Endothelial cell of umbilical vein (primary cell): ENCODE data around the gene ZNF91. TPM values are rescaled to one million over a fixed set of nuclear protein-coding genes. Genes with fewer than 3 reads are reported as not detected.

Experiments used
- BruUV-seq: library from RNA; stranded (reverse); fragments of 400-500 nt; replicated peaks from 2 replicates; lab custom pipeline; 2021; lab: Mats Ljungman, UMichigan
- CTCF ChIA-PET: fragments of 300-600, 350-600 bp; sonication (Branson Sonifier 250); formaldehyde crosslinking; loops from one replicate; lab custom pipeline; 2021; ENCODE audit warnings: antibody characterized with exemption, inconsistent platforms; lab: Charles Lee
- POLR2A ChIA-PET: fragments of 300-600, 350-600 bp; sonication (Branson Sonifier 250); formaldehyde crosslinking; loops from one replicate; lab custom pipeline; 2021; ENCODE audit warnings: antibody characterized with exemption, inconsistent platforms; lab: Charles Lee
- DNase-seq: peaks from one replicate; pipeline ENCODE4 v3.0.0-alpha.2; 2011; ENCODE audit warnings: low read depth, low spot score
- FAIRE-seq: peaks from 2 replicates; lab custom pipeline; 2011; peaks lifted over from hg19 to GRCh38; lab: Jason Lieb, UNC
- H2AFZ ChIP-seq: 2 replicates; pipeline ENCODE4 v1.6.0; 2012; ENCODE audit warnings: low read depth, low read length, control low read depth, inconsistent platforms
- H3K27ac ChIP-seq: 2 replicates; pipeline ENCODE4 v1.5.1; 2011; ENCODE audit warnings: low read depth, mild to moderate bottlenecking, control low read depth, low read length, moderate library complexity; ENCODE audit not compliant: insufficient read depth
- H3K27me3 ChIP-seq, 2 experiments: 2 replicates each; pipeline versions ENCODE4 v1.6.0 to v1.6.1; 2011; ENCODE audit warnings: low read length in 2 of 2, mixed read lengths in 1 of 2; ENCODE audit not compliant: control insufficient read depth in 2 of 2, insufficient read depth in 2 of 2
- H3K36me3 ChIP-seq, 2 experiments: 2 replicates in 1 of 2; 3 replicates in 1 of 2; pipeline ENCODE4 v1.5.1; 2011; ENCODE audit warnings: low read length in 2 of 2, mild to moderate bottlenecking in 1 of 2, moderate library complexity in 1 of 2; ENCODE audit not compliant: control insufficient read depth in 2 of 2, insufficient read depth in 2 of 2; ENCODE audit errors: extremely low read depth in 1 of 2
- H3K4me1 ChIP-seq: 3 replicates; pipeline ENCODE4 v1.5.1; 2011; ENCODE audit warnings: mild to moderate bottlenecking, low read length; ENCODE audit not compliant: control insufficient read depth, insufficient read depth; ENCODE audit errors: extremely low read depth
- H3K4me2 ChIP-seq: 2 replicates; pipeline ENCODE4 v1.6.1; 2011; ENCODE audit warnings: low read length, control low read depth, mixed read lengths; ENCODE audit not compliant: insufficient read depth
- H3K4me3 ChIP-seq, 3 experiments: fragments of 200-600 bp in 1 of 3; sonication (generic), shearing (Covaris generic) in 1 of 3; replicated peaks in 1 of 3; 2 replicates each; pipeline ENCODE4 v1.5.1; 2011 to 2016; ENCODE audit warnings: control low read depth in 3 of 3, low read length in 3 of 3, mild to moderate bottlenecking in 2 of 3, inconsistent platforms in 1 of 3, low read depth in 1 of 3, moderate library complexity in 1 of 3; ENCODE audit not compliant: insufficient read depth in 1 of 3
- H3K79me2 ChIP-seq: 2 replicates; pipeline ENCODE4 v1.6.0; 2012; ENCODE audit warnings: low read length, inconsistent platforms; ENCODE audit not compliant: control insufficient read depth, insufficient read depth
- H3K9ac ChIP-seq: replicated peaks from 2 replicates; pipeline ENCODE3; 2011; ENCODE audit warnings: low read length, control low read depth; ENCODE audit not compliant: insufficient read depth; ENCODE audit errors: extremely low read depth
- H3K9me1 ChIP-seq: replicated peaks from 3 replicates; pipeline ENCODE4 v1.6.0; 2011; ENCODE audit warnings: mild to moderate bottlenecking, low read length; ENCODE audit not compliant: control insufficient read depth, insufficient read depth; ENCODE audit errors: extremely low read depth
- H3K9me3 ChIP-seq: replicated peaks from 2 replicates; pipeline ENCODE4 v1.5.1; 2012; ENCODE audit warnings: low read length, inconsistent platforms; ENCODE audit not compliant: control insufficient read depth, insufficient read depth
- H4K20me1 ChIP-seq: replicated peaks from 2 replicates; pipeline ENCODE3; 2011; ENCODE audit warnings: mild to moderate bottlenecking, low read length; ENCODE audit not compliant: control insufficient read depth, insufficient read depth; ENCODE audit errors: extremely low read depth
- CTCF ChIP-seq, 2 donors: IDR thresholded peaks; 1 replicate in 1 of 2; 2 replicates in 1 of 2; pipeline ENCODE4 v1.5.1; 2011; ENCODE audit warnings: low read length in 2 of 2, mild to moderate bottlenecking in 2 of 2, moderate library complexity in 2 of 2, control low read depth in 1 of 2, inconsistent platforms in 1 of 2, low read depth in 1 of 2; ENCODE audit not compliant: insufficient read depth in 1 of 2; ENCODE audit errors: extremely low read depth in 1 of 2
- EZH2 ChIP-seq: IDR thresholded peaks from 2 replicates; pipeline ENCODE4 v1.6.1; 2012; ENCODE audit warnings: borderline replicate concordance, low read depth, mild to moderate bottlenecking, moderate library complexity, low read length, inconsistent platforms; ENCODE audit not compliant: severe bottlenecking
- FOS ChIP-seq: IDR thresholded peaks from 2 replicates; pipeline ENCODE4 v1.6.1; 2011; ENCODE audit warnings: mild to moderate bottlenecking, low read length, moderate library complexity, borderline replicate concordance; ENCODE audit not compliant: insufficient read depth
- GATA2 ChIP-seq: IDR thresholded peaks from 2 replicates; pipeline ENCODE4 v1.7.0; 2011; ENCODE audit warnings: low read depth, mild to moderate bottlenecking, moderate library complexity, mixed read lengths, low read length; ENCODE audit not compliant: insufficient read length, insufficient read depth
- JUN ChIP-seq: IDR thresholded peaks from 2 replicates; pipeline ENCODE4 v1.6.1; 2011; ENCODE audit warnings: borderline replicate concordance, low read depth; ENCODE audit not compliant: insufficient read length, insufficient read depth
- MYC ChIP-seq: IDR thresholded peaks from one replicate; pipeline ENCODE4 v1.6.1; 2011; ENCODE audit warnings: mild to moderate bottlenecking, low read depth, low read length
- POLR2A ChIP-seq: IDR thresholded peaks from 2 replicates; pipeline ENCODE4 v1.6.1; 2012; ENCODE audit warnings: low read depth, mild to moderate bottlenecking, control low read depth, low read length
- POLR2AphosphoS5 ChIP-seq: IDR thresholded peaks from 2 replicates; pipeline ENCODE4 v1.6.1; 2012; ENCODE audit warnings: low read depth, mild to moderate bottlenecking, control low read depth, low read length, moderate library complexity; ENCODE audit not compliant: insufficient read depth
- dilution Hi-C: fragments of 300-500 bp; cut with MboI; formaldehyde crosslinking; loops from one replicate; pipeline ENCODE4 v1.15.0; 2019; ENCODE audit warnings: low sequenced_read_pairs; ENCODE audit not compliant: extremely low pct_ligation_motif_present
- intact Hi-C: fragments of 100-400 bp; cut with micrococcal nuclease; formaldehyde crosslinking; loops from one replicate; pipeline ENCODE4 v1.10.0; 2022
- polyA plus RNA-seq, 4 experiments: library from polyadenylated mRNA; depleted of rRNA in 3 of 4; stranded (reverse) in 3 of 4; unstranded in 1 of 4; fragments of >200 nt; gene quantifications; 2 replicates each; pipeline versions ENCODE4 v1.2.1 to v1.2.3, GENCODE V29; 2011 to 2012; ENCODE audit warnings: missing spikeins in 1 of 4
- total RNA-seq: library from RNA; stranded (reverse); gene quantifications from 2 replicates; pipeline ENCODE4 v1.2.3, GENCODE V29; 2021
- TF ChIP-seq, protein P1 (sequence below): IDR thresholded peaks from 2 replicates; pipeline ENCODE4 v1.6.1; 2011; ENCODE audit not compliant: insufficient read depth, insufficient read length

Gene ZNF91
- total and polyA plus RNA-seq, 2 donors (not counting 3 experiments of a cell fraction or from before 2014, with no cell fraction given): 9.6 to 17.0 TPM

DNA sequence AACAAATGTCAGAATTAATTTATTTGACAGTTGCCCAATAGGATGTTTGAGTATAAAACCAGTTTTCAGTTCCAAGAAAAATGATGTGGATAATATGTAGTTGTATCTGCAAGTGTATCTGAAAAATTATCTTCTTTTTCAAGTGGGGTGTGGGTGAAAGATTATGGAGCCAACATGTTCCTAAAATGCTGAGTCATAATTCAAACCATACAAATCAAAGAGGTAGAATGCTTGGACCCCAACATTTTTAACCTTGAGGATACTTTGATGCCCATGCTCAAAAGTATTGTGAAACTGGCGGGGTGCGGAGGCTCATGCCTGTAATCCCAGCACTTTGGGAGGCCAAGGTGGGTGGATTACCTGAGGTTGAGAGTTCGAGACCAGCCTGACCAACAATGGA is 91.0 kb downstream of the ZNF91 start:
- POLR2A ChIA-PET: interaction anchor here (0.6 kb wide), 1 partner anchor 46 kb away, joined by 9 read pairs; no protein-coding TSS in a partner anchor
- Histone ChIP-seq H3K9me3 (no peaks in the 10 kb centered on the region), H3K4me3 (no peak overlapping the region), H3K27me3 (no peaks in the 10 kb centered on the region), H3K9ac (no peak overlapping the region), H3K27ac (no peak overlapping the region), H3K4me1 (no peaks in the 10 kb centered on the region), H2AFZ (no peak overlapping the region), H4K20me1 (no peaks in the 10 kb centered on the region), H3K36me3 (no peaks in the 10 kb centered on the region), H3K4me2 (no peak overlapping the region), H3K79me2 (no peaks in the 10 kb centered on the region), H3K9me1 (no peaks in the 10 kb centered on the region)
- CTCF ChIA-PET: no interaction called here
- dilution Hi-C loops: no loop called here
- TF ChIP-seq POLR2A (no peak), POLR2AphosphoS5 (no peak), MYC (no peak), CTCF (IDR thresholded peaks at IDR 0.05; ENCODE audit: extremely low read depth in 1 of 2, insufficient read depth in 1 of 2, low read depth in 1 of 2, low read length in 2 of 2) (no peak), FOS (no peak), EZH2 (no peak), JUN (no peak), GATA2 (no peak)
- TF ChIP-seq, protein P1, sequence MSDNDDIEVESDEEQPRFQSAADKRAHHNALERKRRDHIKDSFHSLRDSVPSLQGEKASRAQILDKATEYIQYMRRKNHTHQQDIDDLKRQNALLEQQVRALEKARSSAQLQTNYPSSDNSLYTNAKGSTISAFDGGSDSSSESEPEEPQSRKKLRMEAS: no peak
- no peak for DNase-seq
- intact Hi-C loops: no loop called here
- no TSS peak for BruUV-seq
- no peak for FAIRE-seq
